Nephron (organoid): Measurements from ENCODE around the gene GLI3.

ENCODE experiments used
- H3K27ac Mint-ChIP-seq, 3 experiments: 2 replicates each; pipeline ENCODE4 v1.8.0; 2020; ENCODE audit warnings: mixed read lengths in 3 of 3, mild to moderate bottlenecking in 2 of 3, moderate library complexity in 1 of 3
- H3K27me3 Mint-ChIP-seq: 2 replicates; pipeline ENCODE4 v1.8.0; 2021; ENCODE audit warnings: low read depth, mild to moderate bottlenecking, moderate library complexity, mixed read lengths
- H3K36me3 Mint-ChIP-seq: 2 replicates; pipeline ENCODE4 v1.8.0; 2020; ENCODE audit warnings: low read depth, mixed read lengths
- H3K4me1 Mint-ChIP-seq: 2 replicates; pipeline ENCODE4 v1.8.0; 2020; ENCODE audit warnings: mixed read lengths
- H3K4me3 Mint-ChIP-seq, 3 experiments: 2 replicates each; pipeline ENCODE4 v1.8.0; 2020; ENCODE audit warnings: mild to moderate bottlenecking in 3 of 3, mixed read lengths in 3 of 3, moderate library complexity in 2 of 3
- H3K9me3 Mint-ChIP-seq: 2 replicates; pipeline ENCODE4 v1.8.0; 2020; ENCODE audit warnings: mixed read lengths
- CTCF ChIP-seq, 3 experiments: fragments of 200-600 bp; sonication (generic); IDR thresholded peaks; one replicate each; pipeline ENCODE4 v1.5.0; 2021; ENCODE audit warnings: antibody characterized with exemption in 3 of 3; ENCODE audit not compliant: unreplicated experiment in 3 of 3

Gene GLI3

GRCh38 chr7:42096268-42096667 lies 140.7 kb downstream of the GLI3 start:
- H3K4me1 Mint-ChIP-seq = peaks cover 71% of the 10 kb centered on the region
- peak overlapping the region; percentile 7 to 8 (median 8) for H3K4me3 Mint-ChIP-seq
- H3K9me3 Mint-ChIP-seq = no peaks in the 10 kb centered on the region
- peaks cover 24% of the 10 kb centered on the region for H3K36me3 Mint-ChIP-seq
- peaks cover 4% of the 10 kb centered on the region for H3K27me3 Mint-ChIP-seq
- TF ChIP-seq CTCF (IDR thresholded peaks at IDR 0.05; ENCODE audit: unreplicated experiment in 3 of 3) = no peak
- peak overlapping the region; percentile 92 to 94 (median 93) for H3K27ac Mint-ChIP-seq

GRCh38 chr7:42095791-42096190 lies 141.2 kb downstream of the GLI3 start:
- Mint-ChIP-seq H3K4me1 (peaks cover 74% of the 10 kb centered on the region), H3K27me3 (peaks cover 4% of the 10 kb centered on the region), H3K9me3 (no peaks in the 10 kb centered on the region), H3K4me3 (peak overlapping the region; percentile 7 to 8 (median 8)), H3K27ac (peak overlapping the region; percentile 92 to 94 (median 93)), H3K36me3 (peaks cover 24% of the 10 kb centered on the region)
- no peak for TF ChIP-seq CTCF (IDR thresholded peaks at IDR 0.05; ENCODE audit: unreplicated experiment in 3 of 3)

DNA sequence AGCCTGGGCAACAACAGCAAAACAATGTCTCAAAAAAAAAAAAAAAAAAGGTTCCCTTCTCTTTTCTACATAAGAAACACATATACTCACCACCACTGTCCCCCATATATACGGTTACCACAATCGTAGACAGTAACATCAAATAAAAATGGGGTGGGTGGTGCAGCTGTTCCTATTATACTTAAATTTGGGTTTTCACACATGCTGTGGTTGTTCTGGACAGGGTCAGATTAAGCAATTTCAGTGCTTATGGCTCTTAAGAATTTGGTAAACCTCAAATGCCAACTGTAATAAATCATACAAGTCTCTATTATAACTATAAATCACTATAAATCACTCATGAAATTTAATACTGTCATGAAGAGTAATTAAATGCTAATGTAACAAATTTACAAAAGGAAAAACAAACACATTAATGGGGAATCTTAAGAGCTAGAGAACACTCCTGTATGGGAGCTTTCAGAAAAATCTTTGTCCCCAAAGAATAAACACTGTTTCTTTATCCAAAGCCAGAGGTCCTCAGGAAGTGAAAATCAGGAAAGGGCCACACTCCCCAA lies 143.6 kb downstream of the GLI3 start:
- peaks cover 4% of the 10 kb centered on the region for H3K27me3 Mint-ChIP-seq
- H3K4me1 Mint-ChIP-seq = peaks cover 64% of the 10 kb centered on the region

GRCh38 chr7:42091461-42092291 lies 145.3 kb downstream of the GLI3 start:
- Mint-ChIP-seq H3K27ac (peak overlapping the region; percentile 84 to 90 (median 87)), H3K4me1 (peaks cover 59% of the 10 kb centered on the region), H3K36me3 (peaks cover 16% of the 10 kb centered on the region), H3K4me3 (peak overlapping the region; percentile 7 to 14 (median 8)), H3K27me3 (peaks cover 4% of the 10 kb centered on the region), H3K9me3 (no peaks in the 10 kb centered on the region)
- no peak for TF ChIP-seq CTCF (IDR thresholded peaks at IDR 0.05; ENCODE audit: unreplicated experiment in 3 of 3)

More for the DNA sequence above, 143.6 kb downstream of the GLI3 start:
- H3K36me3 Mint-ChIP-seq = peaks cover 16% of the 10 kb centered on the region
- no peaks in the 10 kb centered on the region for H3K9me3 Mint-ChIP-seq
- H3K4me3 Mint-ChIP-seq = no peak overlapping the region
- peak overlapping the region in 2 of 3 experiments; percentile 43 to 65 for H3K27ac Mint-ChIP-seq
- no peak for TF ChIP-seq CTCF (IDR thresholded peaks at IDR 0.05; ENCODE audit: unreplicated experiment in 3 of 3)

DNA sequence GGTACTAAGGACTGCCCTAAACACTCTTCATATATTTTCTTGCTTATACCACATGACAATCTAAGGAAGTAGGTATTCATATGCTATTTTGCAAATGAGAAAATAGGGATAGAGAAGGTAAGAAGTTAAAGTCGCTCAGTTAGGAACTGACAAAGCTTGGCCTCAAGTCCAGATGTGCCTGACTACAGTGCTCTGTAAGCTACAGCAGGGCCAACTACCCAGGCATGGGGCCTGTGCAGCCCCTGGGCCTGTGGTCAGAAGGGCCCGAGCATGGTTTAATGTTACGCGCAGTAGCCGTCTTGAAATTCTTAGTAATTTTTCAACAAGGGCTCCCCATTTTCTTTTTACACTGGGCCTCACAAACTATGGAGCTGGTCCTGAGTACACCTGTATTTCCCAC lies 146.2 kb downstream of the GLI3 start:
- H3K27me3 Mint-ChIP-seq = peaks cover 4% of the 10 kb centered on the region
- H3K9me3 Mint-ChIP-seq = no peaks in the 10 kb centered on the region
- H3K4me3 Mint-ChIP-seq = no peak overlapping the region
- H3K4me1 Mint-ChIP-seq = peaks cover 51% of the 10 kb centered on the region
- TF ChIP-seq CTCF (IDR thresholded peaks at IDR 0.05; ENCODE audit: unreplicated experiment in 3 of 3) = no peak
- H3K27ac Mint-ChIP-seq = peak overlapping the region; percentile 36 to 90 (median 87)
- H3K36me3 Mint-ChIP-seq = peaks cover 21% of the 10 kb centered on the region
